ENCODE measurements around the gene CHSY1. TPM values are rescaled to one million over a fixed set of nuclear protein-coding genes. Genes with fewer than 3 reads are reported as not detected.

CHSY1 gene
- total RNA-seq, 1 donor from 2014 or later, result 47.0 TPM

DNA sequence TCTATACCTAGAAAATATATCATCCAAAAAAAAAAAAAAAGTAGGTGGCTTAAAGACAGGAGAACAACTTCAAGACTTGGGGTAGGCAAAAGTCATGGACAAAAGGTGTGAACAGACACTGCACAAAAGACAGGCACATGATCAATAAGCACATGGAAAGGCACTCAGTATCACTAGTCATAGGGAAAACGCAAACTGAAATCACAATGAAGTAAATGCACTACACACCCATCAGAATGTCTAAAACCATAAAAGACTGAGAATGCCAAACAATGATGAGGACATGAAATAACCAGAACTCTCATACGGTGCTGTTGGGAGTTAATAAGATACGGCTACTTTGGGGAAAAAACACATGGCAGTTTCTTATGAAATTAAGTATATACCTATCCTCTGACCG is 40.0 kb downstream of the CHSY1 start:
- DNase-seq (ENCODE audit: low spot score), result no peak

DNA sequence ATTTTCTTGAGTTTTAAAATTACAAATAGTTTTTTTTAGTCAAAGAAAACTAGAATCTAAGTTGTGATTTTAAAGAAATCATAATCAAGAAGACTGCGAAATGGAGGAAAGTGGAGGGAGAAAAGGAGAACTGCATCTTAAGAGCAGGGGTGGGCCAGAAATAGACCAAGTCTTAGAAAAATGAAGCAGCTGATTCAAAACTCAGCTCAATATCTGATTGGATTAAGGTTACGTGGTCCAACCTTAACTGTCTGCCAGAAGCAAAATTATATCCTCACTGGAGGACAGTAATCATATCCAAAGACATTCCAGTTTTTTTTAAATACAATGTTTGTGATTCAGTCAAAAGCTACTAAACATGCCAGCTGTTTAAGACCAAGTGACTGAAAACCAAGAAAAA is 41.4 kb downstream of the CHSY1 start:
- no peak for DNase-seq (ENCODE audit: low spot score)

DNA sequence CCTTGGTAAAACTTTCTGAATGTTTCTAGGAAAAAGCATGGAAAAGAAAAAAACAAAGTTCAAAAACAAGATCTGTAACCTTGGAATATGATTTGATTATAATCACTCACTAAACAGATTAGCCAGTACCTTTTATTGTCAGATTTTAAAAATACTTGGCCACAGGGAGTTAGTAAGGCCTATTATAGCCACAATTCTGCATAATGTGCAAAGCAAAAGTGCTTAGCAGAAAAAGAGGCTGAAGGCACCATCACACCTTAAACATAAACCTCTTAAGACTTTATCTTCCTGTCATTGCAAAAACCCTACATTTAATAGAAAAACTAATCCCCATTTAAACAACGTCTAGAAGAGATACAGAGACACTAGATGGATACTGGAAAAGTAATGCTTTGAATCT is 41.8 kb downstream of the CHSY1 start:
- no peak for DNase-seq (ENCODE audit: low spot score)

DNA sequence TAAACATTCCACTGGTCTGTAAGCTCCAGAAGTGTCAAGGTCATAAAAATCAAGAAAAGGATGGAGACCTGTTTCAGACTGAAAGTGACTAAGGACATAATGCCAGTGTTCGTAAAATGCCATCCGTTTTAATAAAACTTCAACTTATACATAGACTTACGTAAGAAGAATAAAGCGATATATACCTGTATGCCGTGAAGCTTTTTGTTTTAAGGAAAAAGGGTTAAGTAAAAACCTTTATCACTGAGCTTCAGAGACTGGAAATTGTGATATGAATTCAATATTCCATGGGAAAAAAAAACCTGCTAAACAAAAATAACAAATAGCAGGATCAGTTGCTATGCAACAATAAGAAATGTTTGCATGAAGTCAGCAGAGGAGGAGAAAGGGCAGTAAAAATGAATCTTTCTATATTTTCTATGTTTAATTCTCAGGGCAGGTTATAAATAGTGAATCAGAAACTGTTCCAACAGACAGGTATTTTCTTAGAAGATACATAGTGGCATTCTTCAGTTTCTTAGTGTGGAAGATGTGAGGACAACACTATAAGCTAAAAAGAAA is 42.5 kb downstream of the CHSY1 start:
- no peak for DNase-seq (ENCODE audit: low spot score)

DNA sequence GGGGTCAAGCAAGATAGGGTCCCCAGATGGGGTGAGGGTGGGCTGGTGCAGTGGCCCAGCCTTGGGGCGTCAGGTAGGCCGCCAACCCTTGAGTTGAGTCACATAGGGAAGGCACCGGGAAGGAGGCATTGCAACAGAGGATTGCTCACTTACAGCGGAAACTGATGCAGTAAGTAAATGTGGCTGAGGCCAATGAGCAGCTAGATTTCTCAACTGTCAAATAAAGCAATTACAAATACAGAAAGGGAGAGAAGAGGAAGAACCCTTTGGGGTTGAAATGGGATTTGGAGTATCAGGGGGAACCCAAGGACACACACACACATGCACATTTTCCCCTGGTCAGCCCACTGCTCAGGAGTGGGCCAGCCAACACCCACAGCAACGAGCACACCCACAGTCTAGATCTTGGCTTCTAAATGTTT is 44.0 kb downstream of the CHSY1 start:
- DNase-seq (ENCODE audit: low spot score), result no peak

DNA sequence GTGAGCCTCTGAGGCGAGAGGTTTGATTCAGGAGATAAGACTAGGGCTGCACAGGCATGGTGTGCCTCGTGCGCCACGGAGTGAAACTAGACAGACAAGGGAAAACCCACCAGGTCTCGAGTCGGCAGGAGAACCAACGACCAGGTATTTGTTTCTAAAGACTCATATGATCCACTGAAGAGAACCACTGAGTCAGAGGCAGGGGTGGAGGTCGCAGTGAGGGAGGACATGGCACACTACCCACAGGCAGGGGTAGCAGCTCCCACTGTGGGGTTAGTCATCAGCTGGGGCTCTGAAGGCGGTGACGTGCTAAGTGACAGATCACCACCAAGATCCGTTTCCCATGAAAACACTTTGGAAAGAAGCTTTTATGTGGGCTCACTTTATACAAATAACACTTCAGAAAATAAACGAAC is 45.7 kb downstream of the CHSY1 start:
- no peak for DNase-seq (ENCODE audit: low spot score)

DNA sequence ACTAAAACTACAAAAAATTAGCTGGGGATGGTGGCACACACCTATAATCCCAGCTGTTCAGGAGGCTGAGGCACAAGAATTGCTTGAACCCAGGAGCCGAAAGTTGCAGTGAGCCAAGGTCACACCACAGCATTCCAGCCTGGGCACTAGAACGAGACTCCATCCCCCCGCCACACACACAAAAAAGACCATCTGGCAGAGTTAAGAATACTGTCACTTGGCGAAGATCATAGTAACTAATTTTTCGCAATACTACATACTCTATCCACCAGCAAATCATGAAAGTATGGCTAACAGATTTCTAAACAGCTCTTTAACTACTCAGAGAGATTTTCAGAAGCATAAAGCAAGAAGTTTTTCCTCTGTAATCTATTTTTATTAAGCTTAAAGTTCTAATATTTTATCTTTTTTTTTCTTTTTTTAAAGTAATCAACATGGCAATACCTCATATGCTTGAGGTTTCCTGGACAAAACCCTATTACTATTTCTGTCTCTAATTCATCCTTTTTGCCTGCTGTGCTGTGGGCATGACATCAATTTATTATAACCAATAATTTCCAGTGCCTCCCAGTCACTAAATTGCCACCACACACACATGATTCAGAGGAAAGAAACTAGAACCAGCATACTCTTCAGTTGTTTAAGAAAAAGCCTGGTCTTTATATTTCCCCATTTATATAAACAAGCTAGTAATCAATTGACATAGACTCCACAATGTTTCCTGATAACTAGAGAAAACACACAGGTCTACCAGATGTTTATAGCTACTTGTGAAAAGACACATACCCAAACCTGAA is 46.9 kb downstream of the CHSY1 start:
- DNase-seq (ENCODE audit: low spot score), result no peak

DNA sequence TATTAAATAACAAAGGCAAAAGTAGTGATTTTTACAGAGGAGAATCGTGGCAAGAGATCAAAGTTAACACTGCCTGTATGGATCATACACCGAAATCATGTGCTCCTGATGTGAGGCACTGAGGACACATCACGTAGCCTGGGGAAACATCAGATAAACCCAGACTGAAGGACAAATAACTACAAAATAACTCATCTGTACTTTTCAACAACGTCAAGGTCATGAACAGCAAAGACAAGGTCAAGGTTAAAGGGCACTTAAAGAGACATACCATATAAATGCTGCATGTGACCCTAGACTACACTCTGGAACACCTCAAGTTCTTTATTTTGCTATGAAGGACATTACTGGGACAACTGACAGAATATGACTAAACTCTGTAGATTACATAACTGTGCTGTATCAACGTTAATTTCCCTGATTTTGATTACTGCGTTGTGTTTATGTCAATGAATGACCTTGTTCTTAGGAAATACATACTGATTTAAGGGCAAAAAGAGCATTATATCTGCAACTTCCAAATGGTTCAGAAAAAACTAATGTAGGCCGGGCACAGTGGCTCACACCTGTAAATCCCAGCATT is 48.1 kb downstream of the CHSY1 start:
- no peak for DNase-seq (ENCODE audit: low spot score)

DNA sequence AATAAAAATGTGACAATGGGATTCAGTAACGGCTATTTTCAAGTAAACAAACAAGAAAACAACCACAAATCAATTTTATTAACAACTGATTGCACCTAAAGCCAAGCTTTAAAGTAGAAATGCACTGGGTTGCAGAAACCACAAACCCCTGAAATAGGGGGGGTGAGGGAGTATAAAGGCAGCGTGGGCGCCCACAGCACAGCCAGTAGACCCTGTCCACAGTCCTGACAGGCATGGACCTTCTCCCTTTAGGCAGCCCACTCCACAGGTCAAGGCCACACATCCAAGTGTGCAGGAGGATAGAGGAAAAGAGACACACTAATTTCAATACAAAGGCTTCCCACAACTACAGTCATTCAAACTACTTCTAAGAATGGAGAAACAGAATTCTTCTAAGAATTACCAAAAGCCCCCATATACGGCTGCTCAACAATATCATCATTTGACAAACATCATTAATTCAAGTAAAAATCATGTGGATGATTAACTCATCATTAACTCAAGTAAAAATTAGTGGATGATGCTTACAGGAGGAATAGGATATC is 48.7 kb downstream of the CHSY1 start:
- DNase-seq (ENCODE audit: low spot score), result no peak

DNA sequence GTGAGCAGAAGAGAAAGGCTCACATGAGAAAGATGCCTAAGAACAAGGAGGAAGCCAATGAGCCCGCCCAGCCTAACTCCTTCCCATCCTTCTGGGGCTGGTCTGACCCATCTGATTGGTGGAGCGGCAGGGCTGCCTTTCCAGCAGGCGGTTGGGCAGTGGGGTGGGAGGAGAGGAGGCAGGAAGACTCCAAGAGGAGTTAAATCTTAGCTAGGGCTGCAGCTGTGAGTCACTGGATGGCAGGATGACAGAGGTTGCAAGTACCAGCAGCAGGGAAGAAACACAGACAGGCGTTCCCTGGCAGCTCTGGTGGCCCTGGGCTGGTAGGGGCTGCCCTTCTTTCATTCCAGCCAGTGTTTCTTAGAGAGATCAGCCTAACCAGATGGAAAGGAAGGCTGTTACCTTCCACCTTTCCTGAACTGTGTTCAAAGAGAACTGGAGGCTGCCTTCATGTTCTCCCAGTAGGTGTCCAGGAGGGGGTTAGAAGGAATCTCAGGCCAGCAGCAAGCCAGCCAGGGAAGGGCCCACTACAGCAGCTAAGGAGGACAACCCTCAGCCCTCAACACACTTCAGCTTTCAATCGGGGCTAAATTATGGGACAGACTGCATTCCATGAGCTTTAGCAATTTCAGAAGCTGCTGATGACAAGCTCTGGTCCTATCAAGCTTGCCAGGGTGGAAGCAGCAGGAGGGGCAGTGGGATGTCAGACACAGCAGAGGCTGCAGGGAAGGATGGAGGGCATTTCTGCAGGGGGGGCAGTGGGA is 50.3 kb downstream of the CHSY1 start:
- DNase-seq (ENCODE audit: low spot score), result peak; percentile 91

DNA sequence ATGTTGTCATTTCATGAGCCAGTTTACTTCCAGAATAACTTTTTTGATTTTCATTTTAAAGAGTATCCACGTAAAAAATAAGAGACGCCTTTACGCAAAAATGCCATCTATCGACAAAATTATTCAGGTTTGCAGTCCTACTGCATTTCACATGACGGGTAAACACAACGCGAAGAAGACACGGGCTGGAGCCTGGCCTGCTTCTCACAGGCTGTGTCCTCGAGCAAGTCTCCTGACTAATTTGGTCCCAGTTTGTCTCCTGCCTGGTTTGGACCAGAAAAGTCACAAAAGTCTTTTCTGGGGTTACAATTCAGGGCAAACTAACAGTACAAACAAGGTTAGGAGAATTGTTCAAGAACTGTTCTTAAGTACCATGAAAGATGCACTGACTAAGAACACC is 51.7 kb downstream of the CHSY1 start:
- no peak for DNase-seq (ENCODE audit: low spot score)

DNA sequence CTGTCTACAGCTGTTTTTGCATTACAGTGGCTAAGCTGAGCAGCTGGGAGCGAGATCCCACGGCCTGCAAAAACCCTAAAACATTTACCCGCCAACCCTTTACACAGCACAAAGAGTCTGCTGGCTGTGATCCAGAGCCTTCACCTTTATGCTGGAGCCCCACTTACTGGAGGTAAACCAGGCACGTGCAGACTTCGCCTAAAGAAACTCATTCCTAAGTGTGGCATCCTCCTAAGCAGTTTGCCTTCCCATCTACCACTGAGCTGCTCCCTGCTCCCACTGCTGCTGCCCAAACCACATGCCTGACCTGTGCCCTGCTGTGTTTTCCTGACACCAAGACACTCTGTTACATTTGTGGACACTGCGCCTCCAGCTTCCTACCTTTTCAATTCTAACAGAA is 53.0 kb downstream of the CHSY1 start:
- DNase-seq (ENCODE audit: low spot score), result no peak

DNA sequence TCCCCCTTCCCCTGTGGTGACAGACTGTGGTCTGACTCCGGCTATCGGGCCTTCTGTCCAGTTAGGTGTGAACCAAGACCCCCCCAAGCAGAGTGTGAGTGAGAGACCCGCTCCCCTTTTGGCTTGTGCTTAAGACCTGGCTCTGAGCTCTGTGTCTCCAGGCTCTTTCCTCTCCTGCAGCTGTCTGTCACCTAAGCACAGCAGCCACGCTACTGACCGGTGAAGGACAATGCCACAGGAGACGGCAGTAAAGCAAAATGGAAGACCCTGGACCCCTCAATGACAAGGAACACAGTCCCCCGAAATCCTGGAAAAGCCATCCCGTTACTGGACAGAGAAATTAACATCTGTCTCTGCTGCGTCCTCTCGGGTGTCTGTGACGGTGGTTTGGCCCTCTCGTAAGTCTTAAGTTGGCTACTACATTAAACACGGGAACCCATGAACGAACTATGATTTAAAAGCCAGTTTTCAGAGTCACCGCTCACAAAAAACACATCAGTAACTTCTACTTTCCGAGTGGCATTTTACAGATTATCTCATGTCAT is 53.7 kb downstream of the CHSY1 start:
- DNase-seq (ENCODE audit: low spot score), result no peak

DNA sequence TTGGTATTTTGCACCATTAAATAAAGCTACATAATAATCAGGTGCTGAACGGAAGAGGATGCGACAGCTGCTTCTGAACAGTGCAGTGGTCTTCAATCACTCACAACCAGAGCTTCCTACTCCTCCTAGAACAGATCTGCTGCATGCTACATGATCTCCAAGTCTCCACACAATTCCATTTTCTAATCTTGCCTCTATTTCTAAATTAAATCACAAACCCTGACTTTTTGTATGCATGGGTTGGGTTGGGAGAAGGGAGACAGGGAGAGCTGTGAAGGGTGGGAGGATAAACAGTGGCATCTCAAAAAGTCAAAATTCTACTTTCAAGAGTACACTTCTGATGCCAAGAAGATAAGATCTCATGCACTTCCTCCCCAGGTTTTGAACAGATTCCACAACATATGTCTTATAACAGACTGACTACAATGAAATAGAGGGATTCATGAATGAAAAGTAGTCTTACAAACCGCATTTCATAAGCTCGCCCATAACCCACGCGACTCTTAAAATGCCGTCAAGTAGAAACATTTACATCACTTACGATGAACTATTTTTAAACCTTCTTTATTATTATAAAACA is 57.2 kb downstream of the CHSY1 start:
- no peak for DNase-seq (ENCODE audit: low spot score)

DNA sequence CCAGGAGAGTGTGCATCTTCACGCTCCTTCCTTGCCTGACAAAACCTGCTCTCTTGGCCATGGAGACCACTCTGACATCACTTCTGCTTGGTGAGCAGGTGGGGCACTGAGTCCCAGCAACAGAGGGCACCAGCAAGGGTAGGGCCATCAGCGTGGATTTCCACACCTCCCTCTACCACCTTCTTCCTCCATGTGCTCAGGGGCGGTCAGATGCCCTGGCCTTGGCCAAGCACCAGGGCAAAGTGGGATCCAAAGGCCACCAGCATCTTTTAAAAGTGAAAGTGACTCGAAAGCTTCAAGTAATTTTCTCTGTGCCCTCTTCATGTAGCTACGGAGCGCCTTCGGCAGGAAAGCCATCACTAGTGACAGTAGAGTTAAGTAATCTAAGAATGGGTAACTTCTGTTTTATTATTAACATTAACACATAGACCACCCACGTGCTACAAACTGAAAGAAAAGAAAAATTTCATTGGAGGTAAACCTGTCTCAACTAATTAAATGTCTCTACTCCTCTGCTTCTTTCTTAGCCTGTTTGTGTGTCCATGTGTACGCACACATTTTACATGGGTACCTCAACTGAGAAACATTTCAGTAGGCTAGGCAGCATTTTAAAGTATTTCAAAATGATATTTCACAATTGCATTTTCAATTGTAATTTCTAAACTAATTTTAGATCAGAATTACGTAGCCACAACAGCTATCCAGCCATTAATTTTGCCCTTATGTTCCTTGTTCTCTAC is 57.9 kb downstream of the CHSY1 start:
- no peak for DNase-seq (ENCODE audit: low spot score)

DNA sequence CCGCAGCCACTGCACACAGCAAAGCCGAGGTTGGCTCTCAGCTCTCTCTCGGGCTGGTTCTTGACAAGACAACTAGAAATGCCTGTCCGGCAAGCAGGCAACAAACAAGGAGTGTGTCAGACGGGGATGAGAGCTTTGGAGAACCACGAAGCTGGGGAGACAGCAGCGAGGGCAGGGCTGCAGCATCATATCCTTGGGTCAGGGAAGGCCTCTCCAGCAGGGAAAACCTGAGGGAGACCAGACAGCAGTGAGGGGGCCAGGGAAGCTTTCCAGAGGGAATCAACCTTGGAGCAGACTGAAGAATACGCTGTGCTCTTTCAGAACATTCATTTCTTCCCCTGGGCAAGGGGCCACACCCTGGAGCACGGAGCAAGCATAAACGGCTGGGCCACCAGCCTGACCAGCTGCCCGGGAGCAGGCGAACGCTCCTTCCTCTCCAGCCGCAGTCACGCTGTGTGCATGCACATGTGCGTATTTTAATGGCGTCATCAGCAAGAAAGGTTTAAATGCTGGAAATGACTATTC is 58.7 kb downstream of the CHSY1 start:
- DNase-seq (ENCODE audit: low spot score), result no peak

DNA sequence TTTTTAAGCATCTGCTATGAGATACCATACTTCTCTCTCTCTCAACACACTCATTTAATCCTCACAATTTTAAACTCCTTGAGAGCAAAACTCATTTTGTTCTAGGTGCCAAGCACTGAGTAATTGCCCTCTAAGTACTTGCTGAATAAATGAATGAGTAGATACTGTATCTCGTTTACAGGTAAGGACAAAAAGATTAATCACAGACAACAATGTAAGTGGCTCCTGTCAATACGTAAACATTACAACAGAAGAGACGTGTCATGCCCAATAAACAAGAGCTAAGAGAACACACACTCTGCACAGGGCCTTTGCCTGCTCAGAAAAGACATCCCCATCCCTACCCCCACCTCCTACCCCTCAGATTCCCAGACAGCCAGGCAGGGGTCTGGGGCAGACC is 59.8 kb downstream of the CHSY1 start:
- DNase-seq (ENCODE audit: low spot score), result no peak

DNA sequence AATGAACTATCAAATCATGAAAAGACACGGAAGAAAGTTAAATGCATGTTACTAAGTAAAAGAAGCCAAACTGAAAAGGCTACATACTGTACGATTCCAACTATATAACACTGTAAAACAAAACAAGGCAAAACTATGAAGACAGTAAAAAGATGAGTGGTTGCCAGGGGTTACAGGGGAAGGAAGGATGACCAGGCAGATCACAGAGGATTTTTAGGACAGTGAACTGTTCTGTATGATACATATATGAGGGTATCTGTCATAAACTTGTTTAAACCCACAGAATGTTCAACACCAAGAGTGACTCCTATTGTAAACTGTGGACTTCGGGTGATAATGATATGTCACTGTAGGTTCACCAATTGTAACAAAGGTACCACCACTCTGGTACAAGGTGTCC is 60.6 kb downstream of the CHSY1 start:
- no peak for DNase-seq (ENCODE audit: low spot score)

DNA sequence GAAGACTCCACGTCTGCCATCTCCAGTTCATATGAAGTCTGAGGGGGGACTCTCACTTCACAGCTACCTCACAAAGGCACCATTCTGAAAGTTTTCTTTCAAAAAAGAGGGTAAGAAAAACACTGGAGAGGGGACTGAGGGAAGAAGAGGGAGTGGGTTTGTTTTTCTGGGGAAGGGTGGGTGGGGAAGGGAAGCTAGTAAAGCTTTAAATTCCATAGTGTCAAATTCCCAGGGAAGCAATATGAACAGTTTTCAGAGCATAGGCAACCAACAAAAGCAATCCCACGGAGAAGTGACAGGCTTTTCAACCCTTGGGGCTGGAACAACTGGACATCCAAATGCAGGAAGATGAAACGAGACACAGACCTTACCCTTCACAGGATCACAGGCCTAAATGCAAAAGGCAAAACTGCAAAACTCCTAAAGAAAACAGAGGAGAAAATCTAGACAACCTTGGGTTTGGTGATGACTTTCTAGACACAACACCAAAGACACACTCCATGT is 61.7 kb downstream of the CHSY1 start:
- DNase-seq (ENCODE audit: low spot score), result no peak

DNA sequence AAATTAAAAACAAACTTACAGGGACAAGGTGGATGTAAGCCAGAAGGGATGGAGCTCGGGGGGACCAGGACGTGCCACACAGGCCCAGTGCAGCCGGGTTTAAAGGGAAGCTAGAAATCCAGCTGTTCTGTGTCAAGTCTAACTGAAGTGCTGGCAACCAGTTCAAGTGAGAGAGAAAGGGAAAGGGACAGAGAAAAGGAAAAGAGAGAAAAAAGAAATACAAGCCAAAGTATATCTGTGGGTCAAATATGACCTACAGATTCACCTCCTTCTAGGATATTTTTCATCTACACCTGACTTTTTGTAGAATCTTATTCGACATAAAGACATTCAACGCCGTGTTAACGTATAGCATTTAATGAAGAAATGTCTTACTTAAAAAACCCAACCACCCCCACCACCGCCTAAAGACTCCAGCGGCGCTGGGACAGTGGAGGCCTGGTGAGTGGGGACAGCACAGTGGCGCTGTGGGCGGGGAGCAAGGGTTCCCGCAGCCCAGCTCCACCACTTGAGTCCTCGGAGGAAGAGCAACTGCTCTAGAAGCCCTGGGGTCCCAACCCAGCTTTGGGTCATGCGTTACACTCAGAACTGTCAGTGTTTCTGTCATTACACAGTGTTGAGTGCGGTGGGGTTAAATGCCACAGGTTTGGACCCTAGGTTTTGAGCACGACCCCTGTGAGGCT is 62.3 kb downstream of the CHSY1 start:
- no peak for DNase-seq (ENCODE audit: low spot score)

All from ureter (tissue), 1 donor.